Cardiac fibroblast (primary cell): Measurements from ENCODE around the gene IZUMO2.
A peak's percentile ranks its signal among the peaks of the same experiment; 100 is the strongest.

Experiments
- DNase-seq, 2 donors: peaks; one replicate each; pipeline versions ENCODE4 v3.0.0 to v3.0.0-alpha.2; 2010; ENCODE audit warnings: low read depth in 2 of 2
- H3K4me3 ChIP-seq, 2 donors: replicated peaks in 1 of 2; 1 replicate in 1 of 2; 2 replicates in 1 of 2; pipeline ENCODE4 v1.5.1; 2011; ENCODE audit warnings: low read depth in 2 of 2, low read length in 2 of 2, mild to moderate bottlenecking in 2 of 2, moderate library complexity in 1 of 2
- CTCF ChIP-seq: IDR thresholded peaks from one replicate; pipeline ENCODE4 v1.5.1; 2011; ENCODE audit warnings: low read depth, mild to moderate bottlenecking, low read length, inconsistent platforms

Gene IZUMO2

GRCh38 chr19:50159078-50159477, 4.0 kb downstream of the IZUMO2 start:
- no peak overlapping the region for H3K4me3 ChIP-seq
- TF ChIP-seq CTCF: no peak
- DNase-seq: no peak

- no peak overlapping the region for H3K4me3 ChIP-seq
- DNase-seq: no peak
- no peak for TF ChIP-seq CTCF
Measured at GRCh38 chr19:50158577-50158976, 4.5 kb downstream of the IZUMO2 start.

GRCh38 chr19:50155520-50156109, 7.5 kb downstream of the IZUMO2 start:
- H3K4me3 ChIP-seq: no peak overlapping the region
- TF ChIP-seq CTCF: no peak
- no peak for DNase-seq

GRCh38 chr19:50154529-50154928, 8.6 kb downstream of the IZUMO2 start:
- no peak overlapping the region for H3K4me3 ChIP-seq
- TF ChIP-seq CTCF: no peak
- DNase-seq: no peak

- DNase-seq: no peak
- TF ChIP-seq CTCF: no peak
- H3K4me3 ChIP-seq: no peak overlapping the region
Measured at GRCh38 chr19:50152578-50152977, 10.5 kb downstream of the IZUMO2 start.

GRCh38 chr19:50148528-50148927, 14.6 kb downstream of the IZUMO2 start:
- TF ChIP-seq CTCF: no peak
- no peak for DNase-seq
- peak overlapping the region in 1 of 2 donors; percentile 67 for H3K4me3 ChIP-seq
